ENCODE measurements around the gene IGLL1. TPM values are rescaled to one million over a fixed set of nuclear protein-coding genes. Genes with fewer than 3 reads are reported as not detected.
"Not testable (repeated sequence)": the region's sequence is repeated elsewhere in the genome, so short reads cannot be mapped to it uniquely, and the experiment has no call there.

The IGLL1 gene
- total and polyA plus RNA-seq, 12 donors = 0.17 to 0.48 TPM; not detected in 10

DNA sequence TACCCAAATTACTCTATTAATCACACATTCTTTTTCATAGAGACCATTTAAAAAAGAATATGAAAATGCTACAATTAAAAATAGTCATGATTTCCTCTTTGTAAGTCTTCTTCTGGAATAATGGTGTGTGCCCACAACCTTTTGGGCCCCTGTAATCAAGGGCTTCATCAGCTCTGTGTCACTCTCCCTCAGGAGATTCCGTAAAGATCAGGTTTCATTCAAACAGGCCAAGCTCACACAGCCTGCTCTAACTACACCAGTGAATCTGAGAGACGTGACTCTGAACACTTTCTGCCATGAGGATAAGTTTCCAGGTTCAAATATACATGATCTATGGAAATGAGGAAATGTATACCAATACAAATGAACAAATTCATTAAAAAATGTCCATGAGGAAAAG is 42.5 kb upstream of the IGLL1 start:
- Histone ChIP-seq H3K9me3 (replicated peaks in 1 of 3) (no peaks in the 10 kb centered on the region), H3K4me1 (replicated peaks in 1 of 2) (no peaks in the 10 kb centered on the region), H3K27me3 (no peaks in the 10 kb centered on the region), H3K36me3 (replicated peaks in 1 of 2) (no peaks in the 10 kb centered on the region), H3K27ac (no peak overlapping the region), H3K4me3 (no peak overlapping the region)
- intact Hi-C loops (cut with DNase I) = loop anchor here (5.0 to 10.0 kb wide), 2 partner anchors 100 to 142 kb away; partner anchors contain the start of genes C22orf15 (in 1 of the 2) and CHCHD10 (in 1 of the 2)
- TF ChIP-seq POLR2A (IDR thresholded peaks at IDR 0.05) = no peak
- TF ChIP-seq, protein P1, sequence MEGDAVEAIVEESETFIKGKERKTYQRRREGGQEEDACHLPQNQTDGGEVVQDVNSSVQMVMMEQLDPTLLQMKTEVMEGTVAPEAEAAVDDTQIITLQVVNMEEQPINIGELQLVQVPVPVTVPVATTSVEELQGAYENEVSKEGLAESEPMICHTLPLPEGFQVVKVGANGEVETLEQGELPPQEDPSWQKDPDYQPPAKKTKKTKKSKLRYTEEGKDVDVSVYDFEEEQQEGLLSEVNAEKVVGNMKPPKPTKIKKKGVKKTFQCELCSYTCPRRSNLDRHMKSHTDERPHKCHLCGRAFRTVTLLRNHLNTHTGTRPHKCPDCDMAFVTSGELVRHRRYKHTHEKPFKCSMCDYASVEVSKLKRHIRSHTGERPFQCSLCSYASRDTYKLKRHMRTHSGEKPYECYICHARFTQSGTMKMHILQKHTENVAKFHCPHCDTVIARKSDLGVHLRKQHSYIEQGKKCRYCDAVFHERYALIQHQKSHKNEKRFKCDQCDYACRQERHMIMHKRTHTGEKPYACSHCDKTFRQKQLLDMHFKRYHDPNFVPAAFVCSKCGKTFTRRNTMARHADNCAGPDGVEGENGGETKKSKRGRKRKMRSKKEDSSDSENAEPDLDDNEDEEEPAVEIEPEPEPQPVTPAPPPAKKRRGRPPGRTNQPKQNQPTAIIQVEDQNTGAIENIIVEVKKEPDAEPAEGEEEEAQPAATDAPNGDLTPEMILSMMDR (IDR thresholded peaks at IDR 0.05) = no peak
- DNase-seq = no peak
- 64 to 87% (median 86%) methylated on average over 2 of the region's 2 CpGs for WGBS, 4 donors

DNA sequence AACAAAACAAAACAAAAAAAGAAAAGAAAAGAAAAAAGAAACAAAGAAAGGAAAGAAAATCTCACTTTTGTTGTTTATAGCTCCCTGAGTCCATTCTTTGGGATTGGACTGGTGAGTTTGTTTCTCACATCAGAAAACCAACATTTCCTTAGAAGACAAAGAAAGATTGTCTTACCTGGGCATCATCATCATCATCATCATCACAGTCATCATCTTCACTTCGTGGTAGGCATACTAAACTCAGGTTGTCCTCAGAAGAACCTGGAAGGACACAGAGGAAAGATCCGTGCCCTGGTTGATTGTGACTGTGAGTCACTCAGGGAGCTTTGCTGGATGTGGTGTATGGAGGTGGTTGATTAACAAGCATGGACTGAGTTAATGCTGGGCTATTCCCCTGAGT is 41.8 kb upstream of the IGLL1 start:
- intact Hi-C loops (cut with DNase I) = loop anchor here (5.0 to 10.0 kb wide), 2 partner anchors 100 to 143 kb away; partner anchors contain the start of genes C22orf15 (in 1 of the 2) and CHCHD10 (in 1 of the 2)
- not testable (repeated sequence) for H3K27ac ChIP-seq; H3K36me3 ChIP-seq (replicated peaks in 1 of 2); H3K9me3 ChIP-seq (replicated peaks in 1 of 3); H3K4me1 ChIP-seq (replicated peaks in 1 of 2); H3K27me3 ChIP-seq; H3K4me3 ChIP-seq; DNase-seq
- 75 to 87% (median 83%) methylated on average over 2 of the region's 2 CpGs for WGBS, 4 donors

DNA sequence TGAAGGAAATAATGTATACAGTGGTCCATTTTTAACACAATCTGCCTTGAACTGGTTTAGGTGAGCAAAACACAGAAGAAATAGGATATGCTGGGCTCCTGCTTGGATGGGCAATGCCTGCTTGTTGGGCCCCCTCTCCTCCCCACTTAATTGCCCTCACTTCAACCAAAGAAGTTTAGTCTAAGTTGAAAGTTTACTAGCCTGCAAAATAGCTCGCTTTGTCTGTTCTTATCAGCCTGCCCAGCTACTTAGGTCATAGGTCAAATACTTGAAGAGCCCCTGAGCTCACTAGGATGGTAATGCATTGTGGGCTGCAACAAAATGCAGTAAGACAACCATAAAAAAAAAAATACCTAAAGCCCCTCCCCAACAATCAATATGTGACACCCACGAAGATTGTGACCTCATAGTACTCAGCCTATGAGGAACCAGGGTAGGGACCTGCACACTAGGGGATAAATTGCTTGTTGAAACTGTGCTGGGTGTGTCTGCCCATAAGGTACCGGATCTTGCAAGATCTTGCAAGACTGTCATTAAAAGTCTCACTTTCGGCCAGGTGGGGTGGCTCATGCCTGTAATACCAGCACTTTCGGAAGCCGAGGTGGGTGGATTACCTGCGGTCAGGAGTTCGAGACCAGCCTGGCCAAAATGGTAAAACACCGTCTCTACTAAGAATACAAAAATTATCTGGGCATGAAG is 41.1 kb upstream of the IGLL1 start:
- H3K9me3 ChIP-seq (replicated peaks in 1 of 3) = no peaks in the 10 kb centered on the region
- no peaks in the 10 kb centered on the region for H3K4me1 ChIP-seq (replicated peaks in 1 of 2)
- H3K27me3 ChIP-seq = no peaks in the 10 kb centered on the region
- intact Hi-C loops (cut with DNase I) = loop anchor here (5.0 to 10.0 kb wide), 2 partner anchors 101 to 144 kb away; partner anchors contain the start of genes C22orf15 (in 1 of the 2) and CHCHD10 (in 1 of the 2)
- no peak overlapping the region for H3K27ac ChIP-seq
- 90 to 95% (median 93%) methylated on average over 9 of the region's 9 CpGs for WGBS, 4 donors
- no peaks in the 10 kb centered on the region for H3K36me3 ChIP-seq (replicated peaks in 1 of 2)
- H3K4me3 ChIP-seq = no peak overlapping the region
- no peak for DNase-seq
- TF ChIP-seq, protein P1 (IDR thresholded peaks at IDR 0.05) = no peak
- no peak for TF ChIP-seq POLR2A (IDR thresholded peaks at IDR 0.05)

DNA sequence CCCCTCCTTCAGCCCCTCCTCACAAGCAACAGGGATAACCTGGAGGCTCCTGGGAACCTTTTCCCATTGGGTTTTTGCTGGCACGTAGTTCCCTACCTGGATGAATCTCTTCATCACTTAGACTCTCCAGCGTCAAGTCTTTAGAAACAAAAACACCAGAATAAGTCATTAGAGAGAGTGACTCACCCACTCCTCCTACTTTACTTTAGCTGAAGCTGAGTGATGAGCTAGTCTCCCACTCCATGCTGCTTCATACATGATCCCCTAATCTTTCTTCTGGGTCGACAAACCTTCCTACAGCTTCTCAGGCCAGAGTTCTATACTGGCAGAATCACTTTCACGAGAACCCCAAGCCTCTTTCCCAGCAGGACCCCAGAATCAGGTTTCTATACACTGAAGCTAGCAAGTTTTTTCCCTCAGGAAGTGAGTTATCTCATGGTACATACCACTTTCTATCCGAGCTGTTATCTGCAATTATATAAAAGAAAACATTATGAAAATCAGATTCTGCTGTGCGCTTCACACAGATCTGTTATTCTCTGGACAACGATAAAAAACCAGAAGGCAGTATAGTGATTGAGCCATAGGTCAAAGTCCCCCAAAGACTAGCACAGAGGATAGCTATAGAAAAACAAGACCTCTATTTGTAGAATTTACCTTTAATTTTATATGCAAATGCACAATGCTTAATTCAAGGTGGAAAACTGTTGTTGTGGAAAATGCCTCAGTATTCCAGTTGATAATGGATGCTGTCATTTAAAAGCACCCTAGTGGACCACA is 33.3 kb upstream of the IGLL1 start:
- Histone ChIP-seq H3K4me1 (replicated peaks in 1 of 2) (no peaks in the 10 kb centered on the region), H3K9me3 (replicated peaks in 1 of 3) (no peaks in the 10 kb centered on the region)

More for the DNA sequence above, 33.3 kb upstream of the IGLL1 start:
- 75 to 83% (median 79%) methylated on average over 7 of the region's 7 CpGs for whole genome bisulfite sequencing, 4 donors
- H3K36me3 ChIP-seq (replicated peaks in 1 of 2) = no peaks in the 10 kb centered on the region
- intact Hi-C loops (cut with DNase I) = no loop called here
- TF ChIP-seq, protein P1 (IDR thresholded peaks at IDR 0.05) = no peak
- TF ChIP-seq POLR2A (IDR thresholded peaks at IDR 0.05) = no peak
- H3K4me3 ChIP-seq = no peak overlapping the region
- no peaks in the 10 kb centered on the region for H3K27me3 ChIP-seq
- no peak overlapping the region for H3K27ac ChIP-seq
- DNase-seq = no peak

All from adrenal gland (tissue), 12 donors.